Tibial nerve (tissue), 4 donors: ENCODE measurements around the gene CDK6. TPM values are rescaled to one million over a fixed set of nuclear protein-coding genes. Genes with fewer than 3 reads are reported as not detected.

Experiments
- DNase-seq, 2 donors: peaks; one replicate each; pipeline ENCODE4 v3.0.0-alpha.2; 2019; ENCODE audit warnings: low spot score in 2 of 2
- H3K27ac ChIP-seq, 4 donors: fragments of 200-600 bp; sonication (generic) in 3 of 4; one replicate each; pipeline ENCODE4 v1.5.1; 2017 to 2019; ENCODE audit warnings: mild to moderate bottlenecking in 1 of 4
- H3K27me3 ChIP-seq, 2 donors: fragments of 200-600 bp; sonication (generic) in 1 of 2; one replicate each; pipeline versions ENCODE4 v1.5.1 to v1.6.0; 2017 to 2019
- H3K36me3 ChIP-seq, 3 donors: fragments of 200-600 bp; sonication (generic); one replicate each; pipeline ENCODE4 v1.5.1; 2018 to 2019
- H3K4me1 ChIP-seq, 4 donors: fragments of 200-600 bp; sonication (generic) in 3 of 4; one replicate each; pipeline ENCODE4 v1.5.1; 2017 to 2019
- H3K4me3 ChIP-seq, 4 donors: fragments of 200-600 bp; sonication (generic) in 3 of 4; one replicate each; pipeline ENCODE4 v1.5.1; 2017 to 2019; ENCODE audit warnings: mild to moderate bottlenecking in 1 of 4, moderate library complexity in 1 of 4
- H3K9me3 ChIP-seq, 4 donors: fragments of 200-600 bp; sonication (generic) in 3 of 4; one replicate each; pipeline ENCODE4 v1.5.1; 2017 to 2019
- CTCF ChIP-seq, 5 experiments: fragments of 200-600 bp in 3 of 5; fragments of 450-650 bp in 2 of 5; sonication (generic) in 3 of 5; IDR thresholded peaks; one replicate each; pipeline ENCODE4 v1.5.1; 2016 to 2019; ENCODE audit warnings: antibody characterized with exemption in 5 of 5, mild to moderate bottlenecking in 3 of 5, moderate library complexity in 2 of 5
- EP300 ChIP-seq, 2 donors: sonication (generic); formaldehyde crosslinking; IDR thresholded peaks; one replicate each; pipeline ENCODE4 v1.6.1; 2017; ENCODE audit warnings: antibody characterized with exemption in 2 of 2, mild to moderate bottlenecking in 1 of 2
- POLR2A ChIP-seq, 2 donors: fragments of 450-650 bp; IDR thresholded peaks; one replicate each; pipeline ENCODE4 v1.6.1; 2017; ENCODE audit warnings: antibody characterized with exemption in 2 of 2, mild to moderate bottlenecking in 2 of 2, moderate library complexity in 2 of 2
- WGBS, 2 donors: methylation state at CpG; one replicate each; pipeline ENCODE4 v1.1.5; 2018; 5-methylcytosine and 5-hydroxymethylcytosine counted together
- total RNA-seq, 4 donors: library from RNA; depleted of rRNA; stranded (reverse); fragments of >200 nt; gene quantifications; one replicate each; pipeline ENCODE4 v1.1.0, GENCODE V29; 2016

CDK6 gene
- total RNA-seq, 4 donors from 2014 or later = 14.4 to 45.4 (median 26.6) TPM

GRCh38 chr7:92880212-92881090 is 44.1 kb upstream of the CDK6 start:
- Histone ChIP-seq H3K36me3 (no peaks in the 10 kb centered on the region), H3K27me3 (no peaks in the 10 kb centered on the region), H3K27ac (no peak overlapping the region), H3K9me3 (peaks cover 0 to 17% (median 4%) of the 10 kb centered on the region in 4 donors), H3K4me1 (no peaks in the 10 kb centered on the region), H3K4me3 (no peak overlapping the region)
- 87% methylated on average over 2 of the region's 2 CpGs; no CpG with 5 or more reads in 1 of the 2 donors for WGBS, 2 donors
- no peak for TF ChIP-seq CTCF (IDR thresholded peaks at IDR 0.05)
- TF ChIP-seq POLR2A (IDR thresholded peaks at IDR 0.05) = no peak
- TF ChIP-seq EP300 (IDR thresholded peaks at IDR 0.05) = no peak
- peak in 1 of 2 donors; percentile 32 for DNase-seq

- Histone ChIP-seq H3K4me1 (no peaks in the 10 kb centered on the region), H3K27me3 (no peaks in the 10 kb centered on the region), H3K36me3 (no peaks in the 10 kb centered on the region), H3K4me3 (no peak overlapping the region), H3K9me3 (peaks cover 0 to 3% (median under 1%) of the 10 kb centered on the region in 4 donors), H3K27ac (no peak overlapping the region)
- DNase-seq = no peak
- 78 to 82% methylated on average over 1 of the region's 1 CpG for WGBS, 2 donors
- TF ChIP-seq POLR2A (IDR thresholded peaks at IDR 0.05) (no peak), CTCF (IDR thresholded peaks at IDR 0.05) (no peak), EP300 (IDR thresholded peaks at IDR 0.05) (no peak)
These were observed 41.0 kb upstream of the CDK6 start for GRCh38 chr7:92877367-92877766.

- Histone ChIP-seq H3K27me3 (no peaks in the 10 kb centered on the region), H3K27ac (no peak overlapping the region), H3K36me3 (no peaks in the 10 kb centered on the region), H3K9me3 (no peaks in the 10 kb centered on the region), H3K4me3 (no peak overlapping the region), H3K4me1 (no peaks in the 10 kb centered on the region)
- 47 to 51% methylated on average over 1 of the region's 1 CpG for WGBS, 2 donors
- no peak for DNase-seq
- TF ChIP-seq EP300 (IDR thresholded peaks at IDR 0.05) (no peak), CTCF (IDR thresholded peaks at IDR 0.05) (no peak), POLR2A (IDR thresholded peaks at IDR 0.05) (no peak)
These were observed 40.5 kb upstream of the CDK6 start for GRCh38 chr7:92876836-92877235.

DNA sequence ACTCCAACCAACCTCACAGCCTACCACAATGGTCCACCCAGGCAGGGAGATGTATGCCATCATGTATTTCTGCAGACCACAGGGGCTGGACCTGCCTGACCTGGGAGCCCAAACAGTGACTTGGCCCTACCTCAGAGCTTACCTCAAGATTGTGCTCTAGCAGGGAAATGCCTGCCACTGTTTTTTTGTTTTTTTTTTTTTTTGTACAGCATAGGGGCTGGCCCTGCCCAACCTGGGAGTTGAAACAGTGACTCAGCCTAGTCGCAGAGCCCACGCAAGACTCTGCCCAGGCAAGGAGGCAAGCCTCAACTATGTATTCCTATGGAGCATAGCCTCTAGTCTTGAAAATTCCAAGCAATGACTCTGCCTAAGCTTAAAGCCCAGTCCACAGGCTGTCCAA is 39.3 kb upstream of the CDK6 start:
- Histone ChIP-seq H3K9me3 (no peaks in the 10 kb centered on the region), H3K27me3 (no peaks in the 10 kb centered on the region), H3K4me3 (no peak overlapping the region), H3K36me3 (no peaks in the 10 kb centered on the region), H3K4me1 (no peaks in the 10 kb centered on the region), H3K27ac (no peak overlapping the region)
- 87 to 97% methylated on average over 2 of the region's 2 CpGs for WGBS, 2 donors
- DNase-seq = no peak
- TF ChIP-seq CTCF (IDR thresholded peaks at IDR 0.05) (no peak), POLR2A (IDR thresholded peaks at IDR 0.05) (no peak), EP300 (IDR thresholded peaks at IDR 0.05) (no peak)

DNA sequence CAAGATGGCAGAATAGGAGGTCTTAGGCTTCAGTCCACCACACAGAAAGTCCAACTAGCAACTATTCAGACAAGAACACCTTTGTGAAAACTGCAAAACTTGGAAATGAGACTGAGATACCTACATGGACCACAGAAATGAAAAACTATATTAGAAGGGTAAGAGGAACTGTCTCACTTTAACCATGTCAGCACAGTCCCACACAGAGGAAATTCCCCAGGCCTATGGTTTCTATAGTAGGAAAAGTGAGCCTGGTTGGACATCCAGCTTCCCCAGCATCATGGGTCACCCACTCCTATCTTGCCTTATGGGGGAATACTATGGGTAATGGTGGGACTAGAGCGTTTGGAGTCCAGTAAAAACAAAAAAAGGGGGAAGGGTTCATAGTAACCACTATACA is 38.8 kb upstream of the CDK6 start:
- 92 to 95% methylated on average over 1 of the region's 1 CpG for WGBS, 2 donors
- Histone ChIP-seq H3K36me3 (no peaks in the 10 kb centered on the region), H3K4me1 (no peaks in the 10 kb centered on the region), H3K4me3 (no peak overlapping the region), H3K27me3 (no peaks in the 10 kb centered on the region), H3K27ac (no peak overlapping the region), H3K9me3 (no peaks in the 10 kb centered on the region)
- TF ChIP-seq CTCF (IDR thresholded peaks at IDR 0.05) (no peak), EP300 (IDR thresholded peaks at IDR 0.05) (no peak), POLR2A (IDR thresholded peaks at IDR 0.05) (no peak)
- DNase-seq = no peak
